ENCODE measurements around the gene UBE2Z. TPM values are rescaled to one million over a fixed set of nuclear protein-coding genes. Genes with fewer than 3 reads are reported as not detected.
A peak's percentile ranks its signal among the peaks of the same experiment; 100 is the strongest.

Gene UBE2Z
- total and polyA plus RNA-seq, 2 donors (not counting 3 experiments of a cell fraction or from before 2014, with no cell fraction given), result 104 to 117 TPM

DNA sequence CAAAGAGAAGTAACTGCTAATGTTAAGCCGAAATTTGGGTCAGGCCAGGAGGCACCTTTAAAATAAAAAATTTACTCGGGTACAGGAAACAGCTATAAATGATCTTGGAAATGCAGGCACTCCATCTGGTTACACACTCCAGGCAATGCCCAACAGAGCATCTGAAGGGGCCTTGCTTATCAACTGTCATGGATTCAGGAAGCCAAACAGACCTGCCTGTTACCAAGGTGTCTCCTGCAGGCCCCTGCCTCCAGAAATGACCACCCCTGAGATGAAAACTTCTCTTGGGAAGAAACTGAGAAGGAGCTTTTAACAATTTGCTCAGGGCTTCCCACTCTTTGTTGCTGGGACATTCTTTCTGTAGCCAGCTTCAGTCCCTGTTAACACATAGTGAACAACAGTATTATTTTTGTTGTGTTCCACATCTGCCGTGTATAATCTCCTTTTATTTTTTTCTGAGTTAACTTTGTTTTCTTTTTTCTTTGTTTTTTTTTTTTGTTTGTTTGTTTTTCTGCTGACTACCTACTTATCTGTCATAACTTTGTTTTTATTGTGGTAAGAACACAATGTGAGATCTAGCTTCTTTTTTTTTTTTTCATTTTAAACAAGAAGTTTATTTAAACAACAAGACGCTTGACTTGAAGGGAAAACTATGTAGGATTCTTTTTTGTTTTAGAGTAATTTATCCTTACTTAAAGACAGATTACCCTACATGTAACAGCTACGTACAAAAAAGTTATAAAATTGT is 34.3 kb upstream of the UBE2Z start:
- ChIA-PET POLR2A (no interaction called here), CTCF (interaction anchor here (1.0 to 20.8 kb wide), 7 partner anchors 10 to 237 kb away, joined by 3 to 1186 read pairs (median 6); partner anchors contain the start of gene TTLL6)
- DNase-seq (ENCODE audit: low read depth, low spot score) (no peak), FAIRE-seq (peak; percentile 67)
- Histone ChIP-seq H2AFZ (ENCODE audit: low read depth, low read length) (peak overlapping the region; percentile 12), H3K9me3 (replicated peaks; ENCODE audit: control insufficient read depth, insufficient read depth, low read length) (no peaks in the 10 kb centered on the region), H3K9me1 (replicated peaks; ENCODE audit: control insufficient read depth, extremely low read depth, insufficient read depth, low read length) (no peaks in the 10 kb centered on the region), H3K4me1 (ENCODE audit: control insufficient read depth, extremely low read depth, insufficient read depth, low read length) (peaks cover 18% of the 10 kb centered on the region), H3K27me3 (ENCODE audit: control insufficient read depth in 2 of 2, insufficient read depth in 2 of 2, low read length in 2 of 2) (no peaks in the 10 kb centered on the region), H3K4me3 (replicated peaks in 1 of 3; ENCODE audit: insufficient read depth in 1 of 3, low read depth in 1 of 3, low read length in 3 of 3) (no peak overlapping the region), H3K4me2 (ENCODE audit: insufficient read depth, low read length) (no peak overlapping the region), H3K79me2 (ENCODE audit: control insufficient read depth, insufficient read depth, low read length) (no peaks in the 10 kb centered on the region), H3K9ac (replicated peaks; ENCODE audit: extremely low read depth, insufficient read depth, low read length) (no peak overlapping the region), H3K36me3 (ENCODE audit: control insufficient read depth in 2 of 2, extremely low read depth in 1 of 2, insufficient read depth in 2 of 2, low read length in 2 of 2) (no peaks in the 10 kb centered on the region), H4K20me1 (replicated peaks; ENCODE audit: control insufficient read depth, extremely low read depth, insufficient read depth, low read length) (no peaks in the 10 kb centered on the region), H3K27ac (ENCODE audit: insufficient read depth, low read depth, low read length) (no peak overlapping the region)
- dilution Hi-C loops (cut with MboI; ENCODE audit: extremely low pct_ligation_motif_present, low sequenced_read_pairs), result no loop called here
- no TSS peak for BruUV-seq (replicated peaks)
- intact Hi-C loops (cut with micrococcal nuclease), result no loop called here
- TF ChIP-seq EZH2 (IDR thresholded peaks at IDR 0.05; ENCODE audit: borderline replicate concordance, low read depth, low read length, severe bottlenecking), result no peak

DNA sequence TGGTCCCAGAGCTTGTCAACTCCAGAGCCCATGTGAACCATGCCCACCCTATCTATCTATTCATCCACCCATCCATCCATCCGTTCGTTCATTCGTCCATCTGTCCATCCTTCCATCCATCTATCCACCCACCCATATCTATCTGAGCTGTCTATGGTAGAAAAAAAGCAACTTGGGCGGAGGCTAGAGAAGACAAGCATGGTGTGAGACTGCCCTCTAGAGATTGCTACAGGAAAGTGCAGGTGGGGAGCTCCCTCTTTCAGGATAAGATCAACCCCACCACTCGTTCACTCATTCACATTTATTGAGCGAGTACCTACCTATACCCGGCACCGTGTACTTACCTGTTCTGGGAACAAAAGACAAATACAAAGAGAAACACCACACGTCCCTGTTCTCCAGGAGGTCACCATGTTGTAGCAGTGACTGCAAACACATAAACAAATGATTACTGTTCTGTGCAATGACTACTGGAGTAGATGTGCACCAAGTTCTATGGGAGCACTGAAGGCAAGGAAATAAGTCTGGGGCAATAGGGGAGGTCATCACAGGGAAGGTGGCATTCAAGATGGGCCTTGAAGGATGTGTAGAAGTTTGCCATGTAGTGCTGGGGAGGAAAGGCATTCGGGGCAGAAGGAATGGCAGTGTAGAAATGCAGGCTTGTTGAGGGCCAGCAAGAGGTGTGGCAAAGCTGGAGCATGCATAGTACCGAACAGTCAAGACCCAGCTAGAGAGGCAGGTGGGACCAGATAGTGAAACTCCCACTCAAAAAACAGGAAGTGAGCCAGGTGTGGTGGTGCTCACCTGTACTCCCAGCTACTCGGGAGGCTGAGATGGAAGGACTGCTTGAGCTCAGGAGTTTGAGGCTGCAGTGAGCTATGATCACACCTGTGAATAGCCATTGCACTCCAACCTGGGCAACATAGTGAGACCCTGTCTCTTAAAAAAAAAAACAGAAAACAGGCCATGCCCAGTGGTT is 29.0 kb upstream of the UBE2Z start:
- no TSS peak for BruUV-seq (replicated peaks)
- peak; percentile 76 for DNase-seq (ENCODE audit: low read depth, low spot score)
- Histone ChIP-seq H3K4me2 (ENCODE audit: insufficient read depth, low read length) (no peak overlapping the region), H2AFZ (ENCODE audit: low read depth, low read length) (no peak overlapping the region), H3K9me1 (replicated peaks; ENCODE audit: control insufficient read depth, extremely low read depth, insufficient read depth, low read length) (no peaks in the 10 kb centered on the region), H3K4me1 (ENCODE audit: control insufficient read depth, extremely low read depth, insufficient read depth, low read length) (no peaks in the 10 kb centered on the region), H3K36me3 (ENCODE audit: control insufficient read depth in 2 of 2, extremely low read depth in 1 of 2, insufficient read depth in 2 of 2, low read length in 2 of 2) (no peaks in the 10 kb centered on the region), H3K27ac (ENCODE audit: insufficient read depth, low read depth, low read length) (no peak overlapping the region), H3K27me3 (ENCODE audit: control insufficient read depth in 2 of 2, insufficient read depth in 2 of 2, low read length in 2 of 2) (no peaks in the 10 kb centered on the region), H4K20me1 (replicated peaks; ENCODE audit: control insufficient read depth, extremely low read depth, insufficient read depth, low read length) (no peaks in the 10 kb centered on the region), H3K9me3 (replicated peaks; ENCODE audit: control insufficient read depth, insufficient read depth, low read length) (no peaks in the 10 kb centered on the region), H3K79me2 (ENCODE audit: control insufficient read depth, insufficient read depth, low read length) (no peaks in the 10 kb centered on the region), H3K9ac (replicated peaks; ENCODE audit: extremely low read depth, insufficient read depth, low read length) (no peak overlapping the region), H3K4me3 (replicated peaks in 1 of 3; ENCODE audit: insufficient read depth in 1 of 3, low read depth in 1 of 3, low read length in 3 of 3) (no peak overlapping the region)
- dilution Hi-C loops (cut with MboI; ENCODE audit: extremely low pct_ligation_motif_present, low sequenced_read_pairs) (no loop called here), intact Hi-C loops (cut with micrococcal nuclease) (loop anchor here (1.0 to 2.0 kb wide), 5 partner anchors 65 to 208 kb away; no protein-coding TSS in a partner anchor)
- CTCF ChIA-PET, result interaction anchor here (0.5 to 20.8 kb wide), 75 partner anchors 9 to 748 kb away, joined by 3 to 1186 read pairs (median 6); partner anchors contain the start of genes ATP5MC1, HOXB13, PRAC2 and TTLL6
- POLR2A ChIA-PET, result interaction anchor here (1.0 kb wide), 1 partner anchor 67 kb away, joined by 3 read pairs; no protein-coding TSS in a partner anchor
- FAIRE-seq, result peak; percentile 83
- peak; percentile 23 for TF ChIP-seq GATA2 (IDR thresholded peaks at IDR 0.05; ENCODE audit: insufficient read depth, insufficient read length, low read depth, low read length)
- TF ChIP-seq POLR2A (IDR thresholded peaks at IDR 0.05; ENCODE audit: low read depth, low read length), result no peak
- TF ChIP-seq, protein P1, sequence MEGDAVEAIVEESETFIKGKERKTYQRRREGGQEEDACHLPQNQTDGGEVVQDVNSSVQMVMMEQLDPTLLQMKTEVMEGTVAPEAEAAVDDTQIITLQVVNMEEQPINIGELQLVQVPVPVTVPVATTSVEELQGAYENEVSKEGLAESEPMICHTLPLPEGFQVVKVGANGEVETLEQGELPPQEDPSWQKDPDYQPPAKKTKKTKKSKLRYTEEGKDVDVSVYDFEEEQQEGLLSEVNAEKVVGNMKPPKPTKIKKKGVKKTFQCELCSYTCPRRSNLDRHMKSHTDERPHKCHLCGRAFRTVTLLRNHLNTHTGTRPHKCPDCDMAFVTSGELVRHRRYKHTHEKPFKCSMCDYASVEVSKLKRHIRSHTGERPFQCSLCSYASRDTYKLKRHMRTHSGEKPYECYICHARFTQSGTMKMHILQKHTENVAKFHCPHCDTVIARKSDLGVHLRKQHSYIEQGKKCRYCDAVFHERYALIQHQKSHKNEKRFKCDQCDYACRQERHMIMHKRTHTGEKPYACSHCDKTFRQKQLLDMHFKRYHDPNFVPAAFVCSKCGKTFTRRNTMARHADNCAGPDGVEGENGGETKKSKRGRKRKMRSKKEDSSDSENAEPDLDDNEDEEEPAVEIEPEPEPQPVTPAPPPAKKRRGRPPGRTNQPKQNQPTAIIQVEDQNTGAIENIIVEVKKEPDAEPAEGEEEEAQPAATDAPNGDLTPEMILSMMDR (IDR thresholded peaks at IDR 0.05; ENCODE audit: extremely low read depth in 1 of 2, insufficient read depth in 1 of 2, low read depth in 1 of 2, low read length in 2 of 2), result peak; percentile 87 to 89

Measured in endothelial cell of umbilical vein (primary cell).